Suppressor macrophage treated with lipopolysaccharide for 4 hours (primary cell): Measurements from ENCODE around the gene TINCR.
A peak's percentile ranks its signal among the peaks of the same experiment; 100 is the strongest.
"Not testable (repeated sequence)": the region's sequence is repeated elsewhere in the genome, so short reads cannot be mapped to it uniquely, and the experiment has no call there.

Experiments
- DNase-seq: peaks from one replicate; pipeline ENCODE4 v3.0.0-alpha.2; 2020

Gene TINCR

DNA sequence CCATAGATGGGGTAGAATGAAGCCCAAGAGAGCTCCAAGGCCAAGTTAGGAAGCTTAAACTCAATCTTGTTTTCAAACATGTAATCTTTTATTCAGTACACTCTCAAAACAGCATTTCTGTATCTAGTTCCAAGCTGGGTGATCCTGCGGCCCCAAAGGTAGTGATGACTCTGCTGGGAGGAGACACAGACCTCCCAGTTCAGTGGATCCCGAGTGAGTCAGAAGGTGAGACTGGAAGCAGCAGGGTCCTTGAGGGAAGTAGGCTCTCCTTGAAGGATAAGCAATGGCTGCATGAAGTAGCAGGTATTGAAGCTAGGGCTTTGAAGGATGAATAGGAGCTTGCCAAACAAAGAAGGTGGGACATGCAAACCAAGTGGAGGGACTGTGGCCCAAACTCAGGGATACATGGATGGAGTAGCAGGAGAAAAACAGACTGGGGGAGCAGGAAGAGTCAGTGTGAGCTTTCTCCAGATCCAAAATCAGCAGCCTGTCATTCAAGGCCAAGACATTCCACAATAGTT lies 9.6 kb downstream of the TINCR start:
- no peak for DNase-seq

DNA sequence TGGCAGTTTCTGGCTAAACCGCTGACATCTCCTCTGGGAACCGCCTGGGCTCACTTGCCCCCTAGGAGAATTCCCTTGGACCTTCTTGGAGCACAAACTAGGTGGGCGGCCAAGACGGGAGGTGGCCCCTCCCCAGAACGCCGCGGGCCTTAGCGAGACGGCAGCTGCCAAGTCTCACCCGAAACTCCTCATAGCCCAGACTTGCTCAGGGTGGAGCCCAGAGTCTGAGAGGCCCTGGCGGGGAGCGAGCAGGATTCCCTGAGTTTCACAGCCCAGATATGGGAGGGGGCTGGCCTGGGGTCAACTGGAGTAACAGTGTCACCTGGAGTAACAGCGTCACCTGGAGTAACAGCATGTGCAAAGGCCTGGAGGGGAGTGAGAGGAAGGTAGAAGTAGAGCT lies 10.1 kb downstream of the TINCR start:
- no peak for DNase-seq

DNA sequence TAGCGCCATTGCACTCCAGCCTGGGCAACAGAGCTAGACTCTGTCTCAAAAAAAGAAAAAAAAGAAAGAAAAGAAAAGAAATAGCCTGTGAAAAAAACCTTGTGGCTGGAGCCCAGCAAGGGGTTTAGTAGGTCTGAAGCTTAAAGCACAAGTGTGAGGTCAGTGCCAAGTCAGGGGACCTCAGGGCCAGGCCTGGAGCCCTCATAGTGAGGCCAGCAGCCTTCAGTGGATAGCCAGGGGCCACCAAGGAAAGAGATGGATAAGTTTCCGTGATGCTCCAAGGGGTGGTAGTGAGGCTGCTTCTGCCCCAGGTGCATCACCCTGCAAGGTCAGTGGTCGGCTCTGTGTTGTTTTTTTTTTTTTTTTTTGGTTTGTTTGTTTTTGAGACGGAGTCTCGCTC lies 12.9 kb downstream of the TINCR start:
- DNase-seq = no peak

DNA sequence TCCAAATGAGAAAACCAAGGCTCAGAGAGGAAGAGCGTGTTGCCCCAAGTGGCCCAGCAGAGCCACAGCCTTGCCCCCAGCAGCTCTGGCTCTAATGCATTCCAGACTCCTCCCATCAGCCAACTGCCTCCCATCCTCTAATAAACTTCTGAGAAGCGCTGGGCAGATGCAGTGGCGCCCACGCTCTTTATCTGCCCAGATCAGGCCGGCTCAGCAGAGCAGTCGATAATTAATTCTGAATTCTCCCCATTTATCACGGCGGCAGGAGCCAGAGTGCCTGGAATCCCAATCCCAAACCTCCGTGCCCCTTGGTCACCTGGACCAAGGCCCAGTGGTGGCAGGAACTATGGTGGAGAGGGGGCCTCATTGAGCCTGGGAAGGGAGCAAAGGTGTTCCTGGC lies 13.9 kb downstream of the TINCR start:
- no peak for DNase-seq

DNA sequence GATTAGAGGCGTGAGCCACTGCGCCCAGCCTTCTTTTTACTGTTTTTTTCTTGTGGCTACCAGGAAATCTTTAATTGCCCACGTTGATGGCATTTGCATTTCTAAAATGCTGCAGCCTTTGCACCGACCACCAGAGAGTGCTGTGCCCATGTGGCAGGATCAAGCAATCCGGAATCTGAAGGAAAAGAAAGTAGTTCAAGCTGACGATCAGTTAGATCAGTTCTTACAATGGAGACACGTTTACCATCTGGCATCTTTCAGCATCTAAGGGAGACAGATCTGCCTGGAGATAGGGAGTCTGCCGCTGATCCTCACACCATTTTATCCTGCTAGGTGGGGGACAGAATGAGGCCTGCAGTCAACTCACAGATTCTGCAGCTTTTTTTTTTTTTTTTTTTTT lies 19.9 kb downstream of the TINCR start:
- peak; percentile 28 for DNase-seq

DNA sequence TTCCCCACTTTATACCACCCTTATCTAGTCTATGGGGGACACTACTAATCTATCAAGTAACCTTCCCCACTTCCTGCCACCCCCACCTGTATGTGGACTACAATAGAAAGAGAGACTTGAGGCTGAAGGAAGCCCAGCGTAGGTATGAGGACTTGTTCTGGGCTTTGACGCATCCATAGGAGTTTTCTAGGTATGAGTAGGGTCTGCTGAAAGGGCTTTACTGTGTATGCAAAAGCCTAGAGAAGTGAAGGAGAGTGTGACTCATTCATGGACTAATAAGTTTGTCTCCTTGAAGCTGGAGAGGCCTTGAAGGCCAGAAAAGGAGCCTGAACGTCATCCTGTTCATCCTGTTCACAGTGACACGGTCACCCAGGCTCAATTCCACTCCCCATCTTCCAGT lies 21.8 kb downstream of the TINCR start:
- no peak for DNase-seq

DNA sequence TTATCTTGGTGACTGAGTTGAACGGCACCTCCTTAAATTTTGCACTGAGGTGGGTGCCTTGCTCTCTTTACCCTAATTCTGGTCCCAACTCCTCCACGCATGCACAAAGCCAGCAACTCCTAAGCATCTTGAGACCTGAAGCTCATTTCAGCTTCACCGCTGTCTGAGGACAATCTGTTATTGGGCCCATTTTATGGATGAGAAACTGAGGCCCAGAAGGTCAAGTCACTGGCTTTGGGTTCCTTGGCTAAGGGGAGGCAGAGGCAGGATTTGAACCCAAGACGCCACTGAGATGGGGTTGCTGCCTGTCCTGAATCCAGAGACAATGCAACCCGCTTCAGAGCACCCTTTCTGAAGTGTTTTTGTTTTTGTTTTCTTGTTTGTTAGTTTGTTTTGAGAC lies 22.7 kb downstream of the TINCR start:
- no peak for DNase-seq

DNA sequence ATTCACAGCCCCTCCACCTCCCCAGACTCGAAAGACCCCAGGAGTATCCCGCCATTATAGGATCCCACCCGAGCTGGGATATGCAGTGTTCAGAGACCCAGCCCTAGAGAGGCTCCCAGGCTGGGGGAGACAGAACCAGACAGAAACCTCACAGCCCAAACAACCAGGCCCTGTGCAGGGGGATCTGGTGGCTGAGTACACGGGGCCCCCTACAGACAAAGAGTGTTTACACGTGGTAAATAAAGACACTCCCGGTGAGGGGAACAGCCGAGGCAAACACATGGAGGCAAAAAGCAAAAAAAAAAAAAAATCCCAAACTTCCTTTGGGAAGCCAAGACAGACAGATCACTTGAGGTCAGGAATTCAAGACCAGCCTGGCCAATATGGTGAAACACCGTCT lies 25.1 kb downstream of the TINCR start:
- DNase-seq = no peak

DNA sequence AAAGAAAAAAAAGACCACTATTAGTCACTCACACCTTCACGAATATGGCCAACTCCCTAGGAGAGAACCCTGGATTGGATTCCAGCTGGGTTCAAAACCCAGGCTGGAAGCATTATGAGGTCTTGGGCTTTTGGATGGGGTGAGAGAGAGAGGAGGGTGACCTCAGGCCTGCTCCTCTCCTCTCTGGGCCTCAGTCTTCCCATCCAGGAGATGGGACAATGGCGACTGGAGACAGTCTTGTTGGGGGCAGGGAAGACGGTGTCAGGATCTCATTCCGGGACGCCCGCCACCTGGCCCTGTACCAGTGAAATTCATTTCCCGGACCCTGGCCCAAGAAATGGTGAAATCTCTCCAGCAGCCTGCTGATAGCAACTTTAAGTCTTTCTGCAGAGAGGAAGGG lies 26.3 kb downstream of the TINCR start:
- no peak for DNase-seq

DNA sequence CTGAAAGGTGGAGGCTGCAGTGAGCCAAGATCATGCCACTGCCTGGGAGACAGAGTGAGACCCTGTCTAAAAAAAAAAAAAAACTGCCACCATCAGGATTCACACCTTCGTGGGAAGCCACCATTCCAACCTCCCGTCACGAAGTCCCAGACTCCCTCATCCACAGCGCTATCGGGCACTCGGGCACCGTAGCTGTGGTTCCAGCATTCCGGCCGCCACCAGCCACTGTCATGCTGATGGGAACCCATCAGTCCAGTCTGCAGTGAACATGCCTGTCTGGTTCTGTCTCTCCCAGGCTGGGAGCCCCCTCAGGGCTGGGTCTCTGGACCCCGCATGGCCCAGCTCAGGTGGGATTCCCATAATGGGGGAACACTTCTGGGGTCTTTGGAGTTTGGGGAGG lies 27.5 kb downstream of the TINCR start:
- no peak for DNase-seq

DNA sequence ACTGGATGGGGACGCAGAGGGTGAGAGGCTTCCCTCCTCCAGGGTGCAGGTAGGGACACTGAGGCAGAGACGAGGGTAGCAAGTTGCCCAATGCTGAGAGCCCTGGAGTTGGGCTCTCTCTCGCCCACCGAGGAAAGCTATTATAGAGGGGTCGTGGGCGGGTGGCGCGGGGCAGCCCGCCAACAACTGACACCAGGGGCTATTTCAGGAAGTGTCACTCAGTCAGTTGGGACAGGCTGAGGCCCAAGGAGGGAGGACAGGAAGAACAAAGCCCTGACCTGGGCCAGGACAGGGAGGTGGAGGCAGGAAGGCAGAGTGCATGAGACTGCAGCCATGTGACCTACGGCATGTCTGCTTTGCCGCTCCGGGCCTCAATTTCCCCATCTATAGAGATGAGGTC lies 29.9 kb downstream of the TINCR start:
- DNase-seq = no peak

DNA sequence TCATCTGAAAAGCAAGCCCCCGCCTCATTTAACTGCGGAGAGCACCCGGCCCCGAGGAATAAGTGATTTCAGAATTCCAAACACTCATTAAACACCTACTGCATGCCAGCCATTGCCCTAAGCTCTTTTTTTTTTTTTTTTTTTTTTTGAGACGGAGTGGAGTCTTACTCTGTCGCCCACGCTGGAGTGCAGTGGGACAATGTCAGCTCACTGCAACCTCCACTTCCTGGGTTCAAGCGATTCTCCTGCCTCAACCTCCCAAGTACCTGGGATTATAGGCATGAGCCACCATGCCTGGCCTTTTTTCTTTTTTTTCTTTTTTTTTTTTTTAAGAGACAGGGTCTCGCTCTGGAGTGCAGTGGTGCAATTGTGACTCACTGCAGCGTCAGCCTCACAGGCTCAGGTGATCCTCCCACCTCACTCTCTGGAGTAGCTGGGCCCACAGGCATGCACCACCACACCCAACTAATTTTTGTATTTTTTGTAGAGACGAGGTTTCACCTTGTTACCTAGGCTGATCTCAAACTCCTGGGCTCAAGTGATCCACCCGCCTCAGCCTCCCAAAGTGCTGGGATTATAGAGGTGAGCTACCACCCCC lies 30.7 kb downstream of the TINCR start:
- not testable (repeated sequence) for DNase-seq

DNA sequence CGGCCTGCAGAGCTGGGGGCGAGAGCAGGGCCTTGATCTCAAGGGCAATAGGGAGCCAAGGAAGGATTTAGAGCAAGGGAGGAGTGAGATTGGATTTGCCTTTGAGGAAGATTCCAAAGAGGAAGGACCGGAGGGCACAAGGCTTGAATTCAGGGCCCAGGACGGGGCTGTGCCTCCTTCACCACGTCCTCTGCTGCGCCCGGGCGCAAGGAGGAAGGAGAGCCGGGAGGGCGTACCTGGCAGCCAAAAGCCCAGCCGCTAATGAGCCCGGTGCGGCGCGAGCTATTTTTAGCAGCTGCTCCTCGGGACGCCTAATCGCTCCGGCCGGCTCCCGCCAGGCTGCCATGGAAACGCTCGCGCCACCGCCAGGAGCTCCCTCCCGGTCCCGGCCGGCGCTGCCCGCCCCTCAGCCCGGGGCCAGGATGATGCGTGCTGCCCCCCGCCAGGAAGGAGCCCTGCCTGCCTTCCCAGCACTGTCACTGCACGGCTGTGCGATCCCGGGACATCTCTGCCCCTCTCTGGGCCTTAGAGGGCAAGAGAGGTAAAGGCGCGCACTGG lies 31.3 kb downstream of the TINCR start:
- no peak for DNase-seq

DNA sequence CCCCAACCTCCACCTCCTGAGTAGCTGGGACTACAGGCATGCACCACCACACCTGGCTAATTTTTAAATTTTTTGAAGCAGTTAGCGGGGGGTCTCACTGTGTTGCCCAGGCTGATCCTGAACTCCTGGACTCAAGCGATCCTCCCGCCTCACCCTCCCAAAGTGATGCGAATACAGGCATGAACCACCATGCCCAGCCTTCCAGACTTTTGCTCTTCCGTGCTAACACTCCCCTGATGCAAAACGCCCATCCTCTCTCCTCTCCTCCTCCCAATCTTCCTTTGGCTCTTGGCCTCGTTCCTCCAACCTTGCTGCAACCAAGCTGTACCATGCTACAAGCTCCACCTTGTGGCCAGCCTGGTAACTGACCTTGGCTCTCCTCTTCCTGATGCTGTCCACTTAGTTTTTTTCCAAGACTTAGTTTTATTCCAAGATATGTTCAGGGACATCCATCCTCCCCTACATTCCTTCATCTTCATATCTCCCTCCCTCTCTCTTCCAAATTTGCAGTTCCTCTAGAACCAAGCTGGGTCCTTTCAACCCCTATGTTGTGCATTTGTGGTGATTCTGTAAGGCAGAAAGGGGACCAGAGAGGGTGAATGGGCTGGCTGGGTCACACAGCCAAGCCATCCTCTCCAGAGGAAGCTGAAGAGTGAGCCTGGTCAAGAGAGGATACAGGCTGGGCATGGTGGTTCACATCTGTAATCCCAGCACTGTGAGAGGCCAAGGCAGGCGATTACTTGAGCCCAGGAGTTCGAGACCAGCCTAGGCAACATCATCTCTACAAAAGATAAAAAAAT lies 32.8 kb downstream of the TINCR start:
- DNase-seq = no peak

DNA sequence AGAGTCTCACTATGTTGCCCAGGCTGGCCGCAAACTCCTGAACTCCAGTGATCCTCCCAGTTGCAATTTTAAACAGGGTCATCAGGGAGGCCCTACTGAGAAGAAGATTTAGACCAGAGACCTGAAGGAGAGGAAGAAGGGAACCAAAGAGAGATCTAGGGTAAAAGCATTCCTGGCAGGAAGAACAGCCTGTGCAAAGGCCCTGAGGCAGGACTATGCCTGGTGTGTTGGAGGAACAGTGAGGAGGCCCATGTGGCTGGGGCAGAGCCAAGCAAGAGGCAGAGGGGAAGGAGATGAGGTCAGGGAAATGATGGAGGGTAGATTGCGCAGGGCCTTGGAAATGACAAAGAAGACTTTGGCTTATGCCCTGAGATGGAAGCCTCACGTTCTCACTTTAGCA lies 34.5 kb downstream of the TINCR start:
- no peak for DNase-seq

DNA sequence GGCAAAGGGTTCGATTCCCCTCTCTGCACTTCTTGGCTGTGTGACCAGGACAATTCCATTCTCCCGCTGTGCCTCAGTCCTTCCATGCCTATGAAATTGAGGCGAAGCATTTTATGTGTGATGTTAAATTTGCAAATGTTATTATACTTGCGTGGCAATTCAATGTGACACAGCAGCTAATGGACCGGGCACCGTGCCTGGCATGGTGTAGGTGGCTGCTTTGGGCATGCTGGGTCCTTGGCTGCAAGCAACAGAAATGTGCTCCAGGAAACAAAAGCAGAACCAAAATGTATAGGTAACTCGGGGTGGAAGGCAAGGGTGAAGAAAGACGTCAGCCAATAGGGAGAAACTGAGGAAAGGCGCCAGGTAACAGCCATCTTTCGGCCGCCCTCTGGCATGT lies 37.1 kb downstream of the TINCR start:
- DNase-seq = no peak

DNA sequence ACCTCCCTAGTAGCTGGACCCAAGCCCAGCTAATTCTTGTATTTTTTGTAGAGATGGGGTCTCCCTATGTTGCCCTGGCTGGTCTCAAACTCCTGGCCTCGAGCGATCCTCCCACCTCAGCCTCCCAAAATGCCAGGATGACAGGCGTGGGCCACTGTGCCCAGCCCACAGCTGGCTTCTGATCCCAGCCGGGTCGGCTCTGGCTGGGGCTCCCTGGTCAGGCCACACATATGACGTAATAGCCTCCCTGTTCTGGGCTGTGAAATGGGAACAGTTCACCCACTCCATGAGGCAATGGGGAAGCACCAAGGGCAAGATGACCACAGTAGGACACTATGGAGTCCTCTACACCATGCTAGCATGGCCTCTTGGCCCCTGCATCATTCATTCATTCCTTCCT lies 41.1 kb downstream of the TINCR start:
- DNase-seq = no peak

DNA sequence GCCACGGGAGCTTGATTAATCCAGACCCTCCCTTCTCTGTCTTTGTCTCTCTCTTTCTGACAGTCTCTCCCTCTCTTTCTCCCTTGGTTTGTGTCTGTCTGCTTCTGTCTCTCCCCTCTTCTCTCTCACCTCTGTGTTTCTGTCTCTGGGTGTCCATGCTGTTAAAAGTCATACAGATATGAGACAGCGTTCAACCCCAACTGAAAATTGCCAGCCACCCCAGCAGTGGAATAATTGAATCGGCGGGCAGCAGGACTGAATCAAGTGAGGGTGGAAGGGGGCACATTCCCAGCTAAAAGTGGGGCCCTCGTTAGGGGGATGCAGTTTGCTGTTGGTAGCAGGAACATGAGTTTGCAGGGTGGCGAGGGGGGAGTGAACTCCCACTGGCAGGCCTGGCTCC lies 43.7 kb downstream of the TINCR start:
- DNase-seq = no peak

DNA sequence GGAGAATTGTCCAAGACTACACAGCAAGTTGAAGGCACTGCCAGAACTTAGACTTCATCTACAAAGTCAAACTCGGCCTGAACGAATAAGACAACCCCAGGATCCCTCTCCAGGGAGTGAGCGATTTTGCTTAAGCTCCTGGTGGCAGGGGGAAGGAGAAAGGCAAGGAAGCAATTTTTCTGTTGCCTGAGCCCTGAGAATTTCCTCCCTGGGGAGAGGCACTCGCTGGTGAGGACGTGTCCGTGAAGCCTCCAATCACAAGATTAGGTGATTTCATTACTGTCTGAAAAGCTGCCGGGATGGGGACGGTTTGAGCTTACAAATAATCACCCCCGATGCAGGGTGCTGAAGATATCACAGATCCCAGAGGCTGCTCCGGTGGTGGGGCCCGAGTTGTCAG lies 45.6 kb downstream of the TINCR start:
- no peak for DNase-seq

DNA sequence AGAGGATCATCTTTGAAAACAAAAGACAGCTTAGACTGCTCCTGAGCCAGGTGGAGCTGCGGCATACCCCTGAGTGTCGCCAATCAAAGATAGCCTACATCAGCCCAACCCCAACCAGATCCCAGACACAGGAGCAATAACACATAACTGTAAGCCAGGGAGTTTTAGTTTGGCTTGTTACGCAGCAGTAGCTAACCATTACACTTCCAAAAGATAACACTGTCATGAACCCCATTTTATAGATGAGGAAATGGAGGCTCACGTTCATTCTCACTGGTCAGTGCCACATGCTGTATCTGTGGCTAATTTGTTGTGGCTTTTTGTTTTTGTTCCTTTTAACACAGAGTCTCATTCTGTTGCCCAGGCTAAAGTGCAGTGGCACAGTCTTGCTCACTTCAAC lies 47.3 kb downstream of the TINCR start:
- no peak for DNase-seq

DNA sequence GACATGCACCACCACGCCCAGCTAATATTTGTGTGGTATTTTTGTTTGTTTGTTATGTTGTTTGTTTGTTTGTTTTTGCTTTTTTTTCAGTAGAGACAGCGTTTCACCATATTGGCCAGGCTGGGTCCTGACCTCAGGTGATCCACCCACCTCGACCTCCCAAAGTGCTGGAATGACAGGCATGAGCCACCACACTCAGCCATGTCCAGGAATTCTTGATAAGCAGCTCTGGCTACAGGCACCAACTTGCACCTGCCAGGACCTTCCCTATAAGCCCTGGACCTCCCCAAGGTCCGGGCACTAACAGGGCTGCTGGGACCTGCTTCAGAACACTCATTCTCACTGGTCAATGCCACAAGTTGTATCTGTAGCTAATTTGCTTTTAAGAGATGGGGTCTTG lies 48.7 kb downstream of the TINCR start:
- no peak for DNase-seq

DNA sequence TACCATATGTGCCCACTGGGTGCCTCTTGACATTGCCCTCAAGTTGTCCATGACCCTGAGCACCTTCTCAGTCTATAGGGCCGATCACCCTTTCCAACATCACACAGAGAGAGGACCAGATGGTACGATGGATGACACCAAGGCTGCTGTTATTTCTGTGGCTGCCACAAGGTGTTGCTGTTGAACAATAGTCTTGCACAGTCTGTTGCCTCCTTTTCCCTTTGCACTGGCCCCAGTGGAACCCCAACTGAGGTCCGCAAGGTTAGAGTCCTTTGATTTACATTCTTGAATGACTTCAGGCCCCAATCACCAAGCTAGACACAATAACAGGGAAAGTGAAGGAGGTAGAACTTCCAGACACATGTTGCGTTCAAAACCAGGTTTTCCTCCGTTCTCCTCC lies 52.0 kb downstream of the TINCR start:
- DNase-seq = no peak

DNA sequence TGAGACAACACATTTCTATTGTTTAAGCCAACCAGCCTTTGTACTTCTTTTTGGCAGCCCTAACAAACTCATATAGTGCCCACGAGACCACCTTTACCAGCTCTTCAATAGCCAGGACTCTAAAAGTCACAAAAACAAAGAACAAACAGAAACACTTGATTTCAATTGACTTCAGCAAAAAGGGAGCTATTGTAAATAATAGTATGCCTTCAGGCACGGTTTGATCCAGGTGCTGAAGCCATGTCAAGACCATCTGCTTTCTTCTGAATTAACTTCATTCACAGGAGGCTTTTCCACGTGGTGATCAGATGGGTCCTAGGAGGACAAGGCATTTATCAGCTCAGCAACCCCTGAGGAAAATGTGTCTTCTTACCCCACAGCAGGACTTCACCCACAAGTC lies 53.8 kb downstream of the TINCR start:
- no peak for DNase-seq

DNA sequence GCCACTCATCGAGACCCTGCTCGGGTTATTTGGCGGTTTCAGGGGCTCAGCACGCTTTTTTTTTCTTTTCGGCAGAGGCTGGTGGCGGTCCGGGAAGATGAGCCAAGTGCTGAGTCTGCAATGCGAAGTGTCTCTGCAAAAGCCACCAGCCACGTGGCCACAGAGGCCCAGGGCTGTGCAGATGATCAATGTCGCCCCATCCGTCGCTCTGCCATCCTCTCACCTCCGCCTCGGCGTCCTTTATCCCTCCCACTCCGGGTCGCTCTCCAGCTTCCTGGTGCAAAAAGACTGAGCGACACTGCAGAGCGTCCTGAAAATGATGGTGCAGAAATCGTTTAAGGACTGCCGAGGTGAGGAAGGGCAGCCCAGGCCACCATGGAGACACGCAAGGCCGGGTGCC lies 55.0 kb downstream of the TINCR start:
- DNase-seq = no peak
